Ishikawa (cell line): ENCODE measurements around the gene STAP2.

Source experiments
- CEBPB ChIP-seq: IDR thresholded peaks from 2 replicates; pipeline ENCODE4 v1.6.1; 2012
- RAD21 ChIP-seq: IDR thresholded peaks from 2 replicates; pipeline ENCODE4 v1.6.1; 2012; ENCODE audit warnings: low read depth
- TAF1 ChIP-seq: IDR thresholded peaks from 2 replicates; pipeline ENCODE4 v1.6.1; 2012; ENCODE audit warnings: low read depth, mild to moderate bottlenecking
- TF ChIP-seq, protein P1 (sequence below): IDR thresholded peaks from 2 replicates; pipeline ENCODE4 v1.6.1; 2012; ENCODE audit warnings: low read depth, mild to moderate bottlenecking

DNA sequence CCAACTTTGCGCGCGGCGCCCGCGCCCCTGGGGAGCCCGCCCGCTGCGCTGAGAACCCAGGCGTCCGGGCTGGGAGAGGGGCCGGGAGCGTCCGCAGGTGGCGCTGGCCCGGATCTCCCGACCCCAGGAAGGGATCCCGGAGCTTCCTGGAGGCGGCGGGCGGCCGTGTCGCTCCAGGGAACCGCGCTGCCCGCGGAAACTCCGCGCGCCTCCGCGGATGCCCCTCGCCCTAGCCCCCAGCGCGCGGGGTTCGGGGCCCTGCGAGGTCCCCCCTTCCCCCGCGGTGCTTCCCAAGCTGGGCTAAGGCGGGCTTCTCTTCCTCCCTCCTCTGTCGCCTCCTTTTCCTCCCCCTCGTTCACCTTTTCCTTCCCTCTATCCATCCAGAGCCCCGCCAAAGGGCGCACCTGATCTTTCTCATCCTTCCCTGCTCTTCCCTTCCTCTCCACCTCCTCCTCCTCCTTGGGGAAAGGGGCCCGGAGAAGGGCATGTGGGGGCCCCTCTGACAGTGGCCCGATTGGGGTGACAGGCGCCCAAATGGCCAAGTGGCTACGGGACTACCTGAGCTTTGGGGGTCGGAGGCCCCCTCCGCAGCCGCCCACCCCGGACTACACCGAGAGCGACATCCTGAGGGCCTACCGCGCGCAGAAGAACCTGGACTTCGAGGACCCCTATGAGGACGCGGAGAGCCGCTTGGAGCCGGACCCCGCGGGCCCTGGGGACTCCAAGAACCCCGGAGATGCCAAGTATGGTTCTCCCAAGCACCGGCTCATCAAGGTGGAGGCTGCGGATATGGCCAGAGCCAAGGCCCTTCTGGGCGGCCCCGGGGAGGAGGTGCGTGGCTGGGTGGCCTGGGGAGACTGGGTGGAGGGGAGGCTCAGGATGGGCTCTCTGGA, 58.9 kb downstream of the STAP2 start:
- TF ChIP-seq RAD21, result no peak
- no peak for TF ChIP-seq CEBPB
- TF ChIP-seq TAF1, result no peak
- TF ChIP-seq, protein P1, sequence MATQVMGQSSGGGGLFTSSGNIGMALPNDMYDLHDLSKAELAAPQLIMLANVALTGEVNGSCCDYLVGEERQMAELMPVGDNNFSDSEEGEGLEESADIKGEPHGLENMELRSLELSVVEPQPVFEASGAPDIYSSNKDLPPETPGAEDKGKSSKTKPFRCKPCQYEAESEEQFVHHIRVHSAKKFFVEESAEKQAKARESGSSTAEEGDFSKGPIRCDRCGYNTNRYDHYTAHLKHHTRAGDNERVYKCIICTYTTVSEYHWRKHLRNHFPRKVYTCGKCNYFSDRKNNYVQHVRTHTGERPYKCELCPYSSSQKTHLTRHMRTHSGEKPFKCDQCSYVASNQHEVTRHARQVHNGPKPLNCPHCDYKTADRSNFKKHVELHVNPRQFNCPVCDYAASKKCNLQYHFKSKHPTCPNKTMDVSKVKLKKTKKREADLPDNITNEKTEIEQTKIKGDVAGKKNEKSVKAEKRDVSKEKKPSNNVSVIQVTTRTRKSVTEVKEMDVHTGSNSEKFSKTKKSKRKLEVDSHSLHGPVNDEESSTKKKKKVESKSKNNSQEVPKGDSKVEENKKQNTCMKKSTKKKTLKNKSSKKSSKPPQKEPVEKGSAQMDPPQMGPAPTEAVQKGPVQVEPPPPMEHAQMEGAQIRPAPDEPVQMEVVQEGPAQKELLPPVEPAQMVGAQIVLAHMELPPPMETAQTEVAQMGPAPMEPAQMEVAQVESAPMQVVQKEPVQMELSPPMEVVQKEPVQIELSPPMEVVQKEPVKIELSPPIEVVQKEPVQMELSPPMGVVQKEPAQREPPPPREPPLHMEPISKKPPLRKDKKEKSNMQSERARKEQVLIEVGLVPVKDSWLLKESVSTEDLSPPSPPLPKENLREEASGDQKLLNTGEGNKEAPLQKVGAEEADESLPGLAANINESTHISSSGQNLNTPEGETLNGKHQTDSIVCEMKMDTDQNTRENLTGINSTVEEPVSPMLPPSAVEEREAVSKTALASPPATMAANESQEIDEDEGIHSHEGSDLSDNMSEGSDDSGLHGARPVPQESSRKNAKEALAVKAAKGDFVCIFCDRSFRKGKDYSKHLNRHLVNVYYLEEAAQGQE, result no peak
